Fibroblast of skin of right quadriceps (primary cell): ENCODE results near the gene SYT12.
"Not testable (repeated sequence)": the region's sequence is repeated elsewhere in the genome, so short reads cannot be mapped to it uniquely, and the experiment has no call there.

Experiments
- DNase-seq: peaks from one replicate; pipeline ENCODE4 v3.0.0-alpha.2; 2013

The SYT12 gene

GRCh38 chr11:67022961-67023956 is at the start of gene SYT12:
TSS of gene SYT12 (plus strand) at chr11:67023134. CDS start at chr11:67030145, 7,011 bp downstream.
- DNase-seq: no peak

- peak; percentile 90 for DNase-seq
Observed at GRCh38 chr11:66973956-66974580, 48.9 kb upstream of the SYT12 start.

- DNase-seq: peak; percentile 48
Observed at GRCh38 chr11:66974724-66975404, 48.1 kb upstream of the SYT12 start, which contains the start of gene C11orf86. TSS of gene C11orf86 (plus strand) at chr11:66975304. CDS start at chr11:66975363, 59 bp downstream.

- no peak for DNase-seq
Observed at GRCh38 chr11:66975405-66976027, 47.4 kb upstream of the SYT12 start.

- peak; percentile 31 for DNase-seq
Observed at GRCh38 chr11:66976028-66976467, 46.9 kb upstream of the SYT12 start.

- DNase-seq: no peak
Observed at GRCh38 chr11:66976925-66977324, 46.0 kb upstream of the SYT12 start.

GRCh38 chr11:66978229-66978628 is 44.7 kb upstream of the SYT12 start:
- DNase-seq: no peak

DNA sequence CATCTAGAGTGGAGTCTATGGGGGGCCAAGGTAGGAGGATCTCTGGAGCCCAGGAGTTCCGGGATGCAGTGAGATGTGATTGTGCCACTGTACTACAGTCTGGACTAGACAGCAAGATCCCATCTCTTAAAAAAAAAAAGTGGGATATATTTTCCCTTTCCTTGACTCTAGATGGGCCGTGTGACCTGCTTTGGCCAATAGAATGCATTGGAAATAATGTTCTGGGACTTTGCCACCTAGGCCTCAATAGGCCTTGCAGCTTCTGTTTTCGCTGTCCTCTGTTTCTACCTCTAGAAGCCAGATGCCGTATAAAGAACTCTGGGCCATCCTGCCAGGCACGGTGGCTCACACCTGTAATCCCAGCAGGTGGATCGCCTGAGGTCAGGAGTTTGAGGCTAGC is 44.2 kb upstream of the SYT12 start:
- DNase-seq: no peak

- DNase-seq: peak; percentile 57
Observed at GRCh38 chr11:66979336-66979980, 43.5 kb upstream of the SYT12 start.

DNA sequence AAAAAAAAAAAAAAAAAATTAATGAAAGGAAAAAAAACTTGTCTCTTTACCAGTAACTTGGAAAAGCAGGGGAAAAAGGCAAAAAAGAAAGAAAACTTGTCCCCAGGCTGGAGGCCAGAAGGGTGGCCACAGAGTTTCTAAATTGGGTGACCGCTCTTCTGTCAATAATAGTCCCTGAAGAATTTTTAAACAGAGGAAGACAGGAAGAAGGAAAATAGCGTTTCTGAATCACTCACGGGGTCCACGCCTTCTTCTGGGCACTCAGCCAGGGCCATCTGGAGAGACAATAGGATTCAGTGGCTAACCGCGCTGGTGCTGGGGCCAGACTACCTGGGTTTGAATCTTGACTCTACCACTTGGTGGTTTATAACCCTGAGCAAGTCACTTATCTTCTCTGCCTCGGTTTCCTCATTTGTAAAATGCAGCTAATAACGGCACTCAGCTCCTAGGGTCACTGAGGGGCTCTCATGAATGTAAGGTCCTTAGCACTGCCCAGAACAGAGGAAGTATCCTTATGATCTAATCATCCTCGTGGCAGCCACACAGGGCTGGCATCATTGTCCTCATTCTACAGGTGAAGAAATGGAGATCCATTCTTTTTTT is 40.9 kb upstream of the SYT12 start:
- DNase-seq: peak; percentile 94

- DNase-seq: no peak
Observed at GRCh38 chr11:66983275-66983924, 39.5 kb upstream of the SYT12 start.

- DNase-seq: no peak
Observed at GRCh38 chr11:66985508-66986177, 37.3 kb upstream of the SYT12 start.

DNA sequence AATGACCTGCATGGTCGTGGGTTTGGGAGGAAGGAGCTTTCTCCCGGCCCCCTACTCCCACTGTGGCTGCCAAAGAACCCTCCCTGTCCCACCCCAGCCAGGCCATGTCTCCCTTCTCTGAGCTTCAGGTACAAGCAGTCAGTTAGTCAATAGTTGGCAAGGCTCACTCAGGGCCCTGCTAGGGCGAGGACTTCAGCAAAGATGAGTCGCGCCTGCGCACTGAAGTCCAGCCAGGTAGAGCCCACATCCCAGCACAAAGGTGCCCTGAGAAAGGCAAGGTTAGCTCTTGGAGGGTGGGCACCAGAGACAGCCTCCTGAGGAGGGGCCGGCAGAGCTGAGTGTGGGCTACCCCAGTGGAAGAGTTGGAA is 36.8 kb upstream of the SYT12 start:
- no peak for DNase-seq

DNA sequence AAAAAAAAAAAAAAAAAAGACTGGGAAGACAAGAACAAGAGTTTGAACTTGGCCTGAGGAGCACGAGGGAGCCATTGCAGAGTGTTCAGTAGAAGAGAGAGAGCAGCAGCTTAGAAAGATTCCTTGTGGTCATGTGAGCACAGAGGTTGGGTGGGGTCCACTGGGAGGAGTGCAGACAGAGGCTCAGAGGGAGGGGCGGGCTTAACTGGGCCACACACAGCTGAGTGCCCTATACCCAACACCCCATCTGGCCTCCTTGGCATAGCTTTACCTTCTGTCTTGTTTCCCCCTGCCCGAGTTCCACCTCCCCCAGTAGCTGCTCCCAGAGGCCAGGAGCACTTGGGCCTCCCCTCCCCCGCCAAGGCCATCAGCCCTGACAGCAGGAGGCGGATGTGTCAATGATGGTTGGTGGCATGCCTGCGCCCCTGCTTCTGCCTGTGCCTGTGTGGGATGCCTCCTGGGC is 35.7 kb upstream of the SYT12 start:
- DNase-seq: no peak

DNA sequence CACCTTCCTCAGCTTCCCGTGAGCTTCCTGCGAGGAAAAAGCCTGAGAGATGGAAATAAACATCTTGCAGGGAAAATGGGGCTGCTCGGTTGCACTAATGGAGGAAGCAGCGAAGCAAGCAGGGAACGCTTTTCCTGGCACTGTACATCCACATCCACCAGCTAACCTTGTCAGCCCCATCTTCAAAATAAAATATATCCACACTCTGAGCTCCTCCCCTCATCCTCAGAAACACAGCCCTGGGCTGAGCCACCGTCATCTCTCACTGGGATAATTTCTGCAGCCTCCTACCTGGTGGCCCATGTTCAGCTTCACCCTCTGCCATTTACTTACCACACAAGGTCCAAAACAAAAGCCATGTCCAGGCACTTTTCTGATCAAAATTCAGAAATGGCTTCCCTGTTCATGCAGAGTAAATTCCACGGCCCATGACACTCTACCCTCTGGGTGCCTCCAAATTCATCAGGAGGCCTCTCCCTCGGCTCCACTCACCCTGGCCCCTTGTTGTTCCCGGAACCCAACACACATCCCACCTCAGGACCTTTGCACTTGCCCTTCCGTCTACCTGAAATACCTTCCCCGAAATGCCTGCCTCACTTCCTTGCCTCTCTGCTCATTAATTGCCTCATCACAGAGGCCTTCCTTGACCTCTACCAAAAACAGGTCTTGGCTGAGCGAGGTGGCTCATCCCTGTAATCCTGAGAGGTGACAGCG is 34.9 kb upstream of the SYT12 start:
- DNase-seq: no peak

- not testable (repeated sequence) for DNase-seq
Observed at GRCh38 chr11:66988741-66989140, 34.2 kb upstream of the SYT12 start.

GRCh38 chr11:66989360-66989759 is 33.6 kb upstream of the SYT12 start:
- not testable (repeated sequence) for DNase-seq

DNA sequence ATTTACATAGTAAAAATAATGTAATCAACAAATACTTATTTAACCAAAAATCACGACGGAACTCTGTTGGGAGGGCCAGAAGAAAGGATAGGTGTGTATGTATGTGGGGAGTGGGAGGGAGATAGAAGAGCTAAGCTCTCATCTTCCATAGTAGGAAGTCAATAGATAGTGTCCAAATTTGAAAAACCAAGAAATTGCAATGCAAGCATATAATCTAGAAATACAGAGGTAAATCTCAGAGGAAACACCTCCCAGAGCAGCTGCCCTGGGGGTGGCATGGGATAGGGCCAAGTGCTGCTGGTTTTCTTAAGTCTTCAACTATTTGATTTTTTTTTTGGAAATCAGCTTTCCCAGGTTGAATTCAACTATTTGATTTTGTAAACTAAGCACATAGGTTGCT is 30.9 kb upstream of the SYT12 start:
- DNase-seq: no peak

GRCh38 chr11:66996609-66997273 is 26.2 kb upstream of the SYT12 start:
- DNase-seq: peak; percentile 17
